ENCODE measurements around the gene IGF1R. TPM values are rescaled to one million over a fixed set of nuclear protein-coding genes. Genes with fewer than 3 reads are reported as not detected.

The IGF1R gene
- total and polyA plus RNA-seq, 2 donors (not counting 3 experiments of a cell fraction or from before 2014, with no cell fraction given), result 16.1 to 59.1 TPM

DNA sequence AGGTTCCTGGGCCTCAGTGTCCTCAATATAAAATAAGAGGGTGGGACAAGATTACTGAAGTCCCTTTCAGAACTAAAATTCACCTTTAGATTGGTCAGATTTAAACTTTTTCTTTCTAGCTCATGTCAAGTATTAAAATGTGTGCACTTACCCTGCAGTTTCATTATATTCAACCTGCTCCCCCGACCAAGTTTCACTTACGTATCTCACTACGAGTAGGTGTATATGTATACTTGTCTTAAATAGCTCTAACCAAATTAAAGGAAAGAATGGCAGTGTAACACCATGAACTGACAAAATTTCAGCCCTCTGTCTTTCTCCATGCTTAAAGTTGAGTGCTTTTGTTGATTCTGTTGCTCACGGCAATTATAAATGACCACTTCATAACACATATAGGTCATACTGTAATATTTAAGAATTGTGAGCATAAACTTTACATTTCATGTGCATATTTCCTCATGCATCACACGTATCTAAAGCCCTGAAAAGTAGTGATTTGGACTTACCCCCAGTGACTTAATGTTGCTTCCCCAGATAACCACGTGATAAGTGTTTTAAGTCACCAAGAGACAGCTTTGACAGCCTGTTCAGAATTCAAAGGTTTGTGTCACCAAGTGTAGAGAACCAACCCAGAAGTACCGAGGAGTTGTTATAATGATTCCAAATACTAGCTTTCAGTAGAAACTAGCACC is 289.2 kb downstream of the IGF1R start:
- H4K20me1 ChIP-seq (replicated peaks; ENCODE audit: control insufficient read depth, extremely low read depth, insufficient read depth, low read length), result no peaks in the 10 kb centered on the region
- H3K4me1 ChIP-seq (ENCODE audit: control insufficient read depth, extremely low read depth, insufficient read depth, low read length), result no peaks in the 10 kb centered on the region
- intact Hi-C loops (cut with micrococcal nuclease) (no loop called here), dilution Hi-C loops (cut with MboI; ENCODE audit: extremely low pct_ligation_motif_present, low sequenced_read_pairs) (no loop called here)
- no peak overlapping the region for H3K9ac ChIP-seq (replicated peaks; ENCODE audit: extremely low read depth, insufficient read depth, low read length)
- ChIA-PET POLR2A (interaction anchor here (0.6 kb wide), 1 partner anchor 13 kb away, joined by 3 read pairs; no protein-coding TSS in a partner anchor), CTCF (no interaction called here)
- H3K79me2 ChIP-seq (ENCODE audit: control insufficient read depth, insufficient read depth, low read length), result no peaks in the 10 kb centered on the region
- no peaks in the 10 kb centered on the region for H3K9me1 ChIP-seq (replicated peaks; ENCODE audit: control insufficient read depth, extremely low read depth, insufficient read depth, low read length)
- DNase-seq (ENCODE audit: low read depth, low spot score) (no peak), FAIRE-seq (no peak)
- H2AFZ ChIP-seq (ENCODE audit: low read depth, low read length), result no peak overlapping the region
- no peak overlapping the region for H3K4me3 ChIP-seq (replicated peaks in 1 of 3; ENCODE audit: insufficient read depth in 1 of 3, low read depth in 1 of 3, low read length in 3 of 3)
- H3K36me3 ChIP-seq (ENCODE audit: control insufficient read depth in 2 of 2, extremely low read depth in 1 of 2, insufficient read depth in 2 of 2, low read length in 2 of 2), result peaks cover 0 to 33% of the 10 kb centered on the region in 2 experiments
- no peaks in the 10 kb centered on the region for H3K9me3 ChIP-seq (replicated peaks; ENCODE audit: control insufficient read depth, insufficient read depth, low read length)
- BruUV-seq (replicated peaks), result no TSS peak
- no peak overlapping the region for H3K27ac ChIP-seq (ENCODE audit: insufficient read depth, low read depth, low read length)
- no peaks in the 10 kb centered on the region for H3K27me3 ChIP-seq (ENCODE audit: control insufficient read depth in 2 of 2, insufficient read depth in 2 of 2, low read length in 2 of 2)
- TF ChIP-seq MYC (IDR thresholded peaks at IDR 0.05; ENCODE audit: low read depth, low read length) (no peak), FOS (IDR thresholded peaks at IDR 0.05; ENCODE audit: borderline replicate concordance, insufficient read depth, low read length) (no peak), POLR2AphosphoS5 (IDR thresholded peaks at IDR 0.05; ENCODE audit: insufficient read depth, low read depth, low read length) (no peak), POLR2A (IDR thresholded peaks at IDR 0.05; ENCODE audit: low read depth, low read length) (no peak), EZH2 (IDR thresholded peaks at IDR 0.05; ENCODE audit: borderline replicate concordance, low read depth, low read length, severe bottlenecking) (no peak), JUN (IDR thresholded peaks at IDR 0.05; ENCODE audit: borderline replicate concordance, insufficient read depth, insufficient read length, low read depth) (no peak), GATA2 (IDR thresholded peaks at IDR 0.05; ENCODE audit: insufficient read depth, insufficient read length, low read depth, low read length) (no peak)
- TF ChIP-seq, protein P1, sequence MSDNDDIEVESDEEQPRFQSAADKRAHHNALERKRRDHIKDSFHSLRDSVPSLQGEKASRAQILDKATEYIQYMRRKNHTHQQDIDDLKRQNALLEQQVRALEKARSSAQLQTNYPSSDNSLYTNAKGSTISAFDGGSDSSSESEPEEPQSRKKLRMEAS (IDR thresholded peaks at IDR 0.05; ENCODE audit: insufficient read depth, insufficient read length), result no peak
- TF ChIP-seq, protein P2, sequence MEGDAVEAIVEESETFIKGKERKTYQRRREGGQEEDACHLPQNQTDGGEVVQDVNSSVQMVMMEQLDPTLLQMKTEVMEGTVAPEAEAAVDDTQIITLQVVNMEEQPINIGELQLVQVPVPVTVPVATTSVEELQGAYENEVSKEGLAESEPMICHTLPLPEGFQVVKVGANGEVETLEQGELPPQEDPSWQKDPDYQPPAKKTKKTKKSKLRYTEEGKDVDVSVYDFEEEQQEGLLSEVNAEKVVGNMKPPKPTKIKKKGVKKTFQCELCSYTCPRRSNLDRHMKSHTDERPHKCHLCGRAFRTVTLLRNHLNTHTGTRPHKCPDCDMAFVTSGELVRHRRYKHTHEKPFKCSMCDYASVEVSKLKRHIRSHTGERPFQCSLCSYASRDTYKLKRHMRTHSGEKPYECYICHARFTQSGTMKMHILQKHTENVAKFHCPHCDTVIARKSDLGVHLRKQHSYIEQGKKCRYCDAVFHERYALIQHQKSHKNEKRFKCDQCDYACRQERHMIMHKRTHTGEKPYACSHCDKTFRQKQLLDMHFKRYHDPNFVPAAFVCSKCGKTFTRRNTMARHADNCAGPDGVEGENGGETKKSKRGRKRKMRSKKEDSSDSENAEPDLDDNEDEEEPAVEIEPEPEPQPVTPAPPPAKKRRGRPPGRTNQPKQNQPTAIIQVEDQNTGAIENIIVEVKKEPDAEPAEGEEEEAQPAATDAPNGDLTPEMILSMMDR (IDR thresholded peaks at IDR 0.05; ENCODE audit: extremely low read depth in 1 of 2, insufficient read depth in 1 of 2, low read depth in 1 of 2, low read length in 2 of 2), result no peak
- no peak overlapping the region for H3K4me2 ChIP-seq (ENCODE audit: insufficient read depth, low read length)
